HL-60 (cell line): ENCODE results near the gene TNRC6A.
"Not testable (repeated sequence)": the region's sequence is repeated elsewhere in the genome, so short reads cannot be mapped to it uniquely, and the experiment has no call there.

Source experiments
- TF ChIP-seq, protein P1 (sequence below): IDR thresholded peaks from 2 replicates; pipeline ENCODE4 v1.6.1; 2012; ENCODE audit warnings: low read depth; ENCODE audit not compliant: insufficient replicate concordance
- TF ChIP-seq, protein P2 (sequence below): IDR thresholded peaks from one replicate; pipeline ENCODE4 v1.5.1; 2011; ENCODE audit warnings: low read length, control low read depth, inconsistent platforms; ENCODE audit not compliant: insufficient read depth

- TF ChIP-seq, protein P1, sequence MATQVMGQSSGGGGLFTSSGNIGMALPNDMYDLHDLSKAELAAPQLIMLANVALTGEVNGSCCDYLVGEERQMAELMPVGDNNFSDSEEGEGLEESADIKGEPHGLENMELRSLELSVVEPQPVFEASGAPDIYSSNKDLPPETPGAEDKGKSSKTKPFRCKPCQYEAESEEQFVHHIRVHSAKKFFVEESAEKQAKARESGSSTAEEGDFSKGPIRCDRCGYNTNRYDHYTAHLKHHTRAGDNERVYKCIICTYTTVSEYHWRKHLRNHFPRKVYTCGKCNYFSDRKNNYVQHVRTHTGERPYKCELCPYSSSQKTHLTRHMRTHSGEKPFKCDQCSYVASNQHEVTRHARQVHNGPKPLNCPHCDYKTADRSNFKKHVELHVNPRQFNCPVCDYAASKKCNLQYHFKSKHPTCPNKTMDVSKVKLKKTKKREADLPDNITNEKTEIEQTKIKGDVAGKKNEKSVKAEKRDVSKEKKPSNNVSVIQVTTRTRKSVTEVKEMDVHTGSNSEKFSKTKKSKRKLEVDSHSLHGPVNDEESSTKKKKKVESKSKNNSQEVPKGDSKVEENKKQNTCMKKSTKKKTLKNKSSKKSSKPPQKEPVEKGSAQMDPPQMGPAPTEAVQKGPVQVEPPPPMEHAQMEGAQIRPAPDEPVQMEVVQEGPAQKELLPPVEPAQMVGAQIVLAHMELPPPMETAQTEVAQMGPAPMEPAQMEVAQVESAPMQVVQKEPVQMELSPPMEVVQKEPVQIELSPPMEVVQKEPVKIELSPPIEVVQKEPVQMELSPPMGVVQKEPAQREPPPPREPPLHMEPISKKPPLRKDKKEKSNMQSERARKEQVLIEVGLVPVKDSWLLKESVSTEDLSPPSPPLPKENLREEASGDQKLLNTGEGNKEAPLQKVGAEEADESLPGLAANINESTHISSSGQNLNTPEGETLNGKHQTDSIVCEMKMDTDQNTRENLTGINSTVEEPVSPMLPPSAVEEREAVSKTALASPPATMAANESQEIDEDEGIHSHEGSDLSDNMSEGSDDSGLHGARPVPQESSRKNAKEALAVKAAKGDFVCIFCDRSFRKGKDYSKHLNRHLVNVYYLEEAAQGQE = not testable (repeated sequence)
- TF ChIP-seq, protein P2, sequence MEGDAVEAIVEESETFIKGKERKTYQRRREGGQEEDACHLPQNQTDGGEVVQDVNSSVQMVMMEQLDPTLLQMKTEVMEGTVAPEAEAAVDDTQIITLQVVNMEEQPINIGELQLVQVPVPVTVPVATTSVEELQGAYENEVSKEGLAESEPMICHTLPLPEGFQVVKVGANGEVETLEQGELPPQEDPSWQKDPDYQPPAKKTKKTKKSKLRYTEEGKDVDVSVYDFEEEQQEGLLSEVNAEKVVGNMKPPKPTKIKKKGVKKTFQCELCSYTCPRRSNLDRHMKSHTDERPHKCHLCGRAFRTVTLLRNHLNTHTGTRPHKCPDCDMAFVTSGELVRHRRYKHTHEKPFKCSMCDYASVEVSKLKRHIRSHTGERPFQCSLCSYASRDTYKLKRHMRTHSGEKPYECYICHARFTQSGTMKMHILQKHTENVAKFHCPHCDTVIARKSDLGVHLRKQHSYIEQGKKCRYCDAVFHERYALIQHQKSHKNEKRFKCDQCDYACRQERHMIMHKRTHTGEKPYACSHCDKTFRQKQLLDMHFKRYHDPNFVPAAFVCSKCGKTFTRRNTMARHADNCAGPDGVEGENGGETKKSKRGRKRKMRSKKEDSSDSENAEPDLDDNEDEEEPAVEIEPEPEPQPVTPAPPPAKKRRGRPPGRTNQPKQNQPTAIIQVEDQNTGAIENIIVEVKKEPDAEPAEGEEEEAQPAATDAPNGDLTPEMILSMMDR = not testable (repeated sequence)
Measured at GRCh38 chr16:24742610-24743009, 13.2 kb downstream of the TNRC6A start.
